T47D (cell line): Measurements from ENCODE around the gene FARS2.

Experiments used
- DNase-seq, 2 experiments: peaks; one replicate each; pipeline versions ENCODE4 v3.0.0 to v3.0.0-alpha.2; 2011 to 2012; ENCODE audit warnings: low read depth in 1 of 2, low spot score in 1 of 2
- JUND ChIP-seq: IDR thresholded peaks from 2 replicates; pipeline ENCODE4 v1.6.1; 2012; ENCODE audit warnings: low read depth
- in situ Hi-C: cut with HindIII; loops from 2 replicates; pipeline ENCODE4 v1.10.0; 2016; ENCODE audit warnings: low sequenced_read_pairs, low pct_unique_long_range_greater_than_20kb

FARS2 gene

GRCh38 chr6:5279891-5280338 is 18.6 kb downstream of the FARS2 start:
- in situ Hi-C loops: no loop called here
- no peak for DNase-seq
- no peak for TF ChIP-seq JUND

- in situ Hi-C loops: no loop called here
- no peak for TF ChIP-seq JUND
- DNase-seq: no peak
These were observed 19.6 kb downstream of the FARS2 start for GRCh38 chr6:5280920-5281319.

- in situ Hi-C loops: no loop called here
- DNase-seq: no peak
- no peak for TF ChIP-seq JUND
These were observed 20.9 kb downstream of the FARS2 start for GRCh38 chr6:5282191-5282623.

DNA sequence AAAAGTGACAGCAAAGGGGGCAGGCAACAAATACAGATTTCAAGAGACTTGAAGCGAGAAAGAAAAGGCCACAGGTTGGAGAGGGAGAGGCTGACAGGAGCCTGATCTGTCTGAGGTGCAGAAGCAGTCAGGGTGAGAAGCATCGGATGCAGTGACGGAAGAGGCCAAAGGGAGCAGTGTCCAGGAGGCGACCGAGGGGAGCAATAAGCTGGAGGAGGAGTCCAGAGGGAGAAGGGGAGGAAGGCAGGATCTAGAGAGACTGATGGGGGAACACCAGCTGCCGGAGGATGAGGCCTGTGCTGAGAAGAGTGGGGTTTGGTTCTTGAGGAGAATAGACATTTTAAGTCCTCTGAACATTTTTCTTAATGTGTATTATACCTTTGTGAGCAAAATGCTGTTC is 23.8 kb downstream of the FARS2 start:
- no peak for DNase-seq
- TF ChIP-seq JUND: no peak
- in situ Hi-C loops: no loop called here

DNA sequence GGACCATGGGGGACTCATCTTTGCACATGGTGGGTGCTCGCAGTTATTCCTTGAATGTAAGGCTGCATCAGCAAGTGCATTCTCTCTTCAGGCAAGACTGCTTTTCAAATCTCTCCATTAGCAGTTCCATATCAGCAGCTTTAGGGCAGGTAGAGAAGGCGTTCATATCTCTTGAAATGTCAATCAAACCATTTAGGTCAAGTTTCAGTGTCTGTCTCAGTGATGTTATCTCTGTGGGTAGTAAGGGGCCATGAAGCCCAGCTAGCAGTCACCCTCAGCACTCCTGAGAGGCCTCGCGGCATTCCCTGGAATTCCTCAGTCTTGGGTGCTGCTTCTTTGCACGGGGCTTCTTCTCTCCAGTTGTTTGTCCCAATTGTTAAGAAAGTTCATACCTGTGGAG is 24.2 kb downstream of the FARS2 start:
- in situ Hi-C loops: no loop called here
- DNase-seq: no peak
- no peak for TF ChIP-seq JUND

DNA sequence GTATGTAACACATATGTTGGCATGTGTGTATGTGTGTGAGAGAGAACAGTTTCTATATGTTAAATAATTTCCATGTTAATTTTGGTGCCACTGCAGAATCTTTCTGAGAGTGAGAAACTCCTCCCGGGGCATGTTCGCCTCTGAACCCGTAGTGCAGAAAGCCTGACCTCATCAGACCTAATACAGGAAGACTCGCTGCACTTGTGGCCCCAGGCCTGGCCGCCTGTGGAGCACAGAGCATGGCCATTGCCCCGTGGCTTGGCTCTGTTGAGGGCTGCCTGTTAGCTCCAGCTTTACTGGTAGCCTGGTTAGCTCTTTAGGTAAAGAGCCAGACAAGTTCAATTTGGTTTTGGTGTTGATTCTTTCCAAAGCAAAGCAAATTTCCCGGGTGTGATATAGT is 25.5 kb downstream of the FARS2 start:
- TF ChIP-seq JUND: no peak
- in situ Hi-C loops: no loop called here
- DNase-seq: no peak

GRCh38 chr6:5287205-5287965 is 26.1 kb downstream of the FARS2 start:
- DNase-seq: no peak
- no peak for TF ChIP-seq JUND
- in situ Hi-C loops: no loop called here

- DNase-seq: no peak
- no peak for TF ChIP-seq JUND
- in situ Hi-C loops: no loop called here
These were observed 26.6 kb downstream of the FARS2 start for GRCh38 chr6:5287966-5288297.

DNA sequence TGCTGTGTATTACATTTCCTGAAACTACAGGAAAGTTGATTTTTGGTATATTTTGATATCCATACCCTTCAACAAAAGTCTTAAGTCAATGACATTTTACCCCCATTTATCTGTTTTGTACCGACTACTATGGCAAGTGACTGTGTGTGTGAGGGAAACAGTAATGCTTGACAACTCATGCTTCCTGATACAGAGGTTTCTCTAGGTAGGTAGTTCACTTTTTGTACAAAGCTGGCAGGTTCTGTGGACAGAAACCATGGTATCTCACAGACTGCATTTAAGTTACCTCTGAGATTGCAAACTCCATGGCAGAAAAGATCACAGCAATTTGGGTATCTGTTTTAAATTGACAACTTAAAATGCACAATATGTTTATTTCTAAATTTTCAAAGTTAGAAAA is 28.8 kb downstream of the FARS2 start:
- no peak for DNase-seq
- in situ Hi-C loops: no loop called here
- TF ChIP-seq JUND: no peak

- TF ChIP-seq JUND: no peak
- peak in 1 of 2 experiments; percentile 13 for DNase-seq
- in situ Hi-C loops: no loop called here
These were observed 29.2 kb downstream of the FARS2 start for GRCh38 chr6:5290500-5290899.

- in situ Hi-C loops: no loop called here
- TF ChIP-seq JUND: no peak
- no peak for DNase-seq
These were observed 30.8 kb downstream of the FARS2 start for GRCh38 chr6:5292154-5292553.

GRCh38 chr6:5293692-5294091 is 32.4 kb downstream of the FARS2 start:
- in situ Hi-C loops: no loop called here
- DNase-seq: no peak
- no peak for TF ChIP-seq JUND

DNA sequence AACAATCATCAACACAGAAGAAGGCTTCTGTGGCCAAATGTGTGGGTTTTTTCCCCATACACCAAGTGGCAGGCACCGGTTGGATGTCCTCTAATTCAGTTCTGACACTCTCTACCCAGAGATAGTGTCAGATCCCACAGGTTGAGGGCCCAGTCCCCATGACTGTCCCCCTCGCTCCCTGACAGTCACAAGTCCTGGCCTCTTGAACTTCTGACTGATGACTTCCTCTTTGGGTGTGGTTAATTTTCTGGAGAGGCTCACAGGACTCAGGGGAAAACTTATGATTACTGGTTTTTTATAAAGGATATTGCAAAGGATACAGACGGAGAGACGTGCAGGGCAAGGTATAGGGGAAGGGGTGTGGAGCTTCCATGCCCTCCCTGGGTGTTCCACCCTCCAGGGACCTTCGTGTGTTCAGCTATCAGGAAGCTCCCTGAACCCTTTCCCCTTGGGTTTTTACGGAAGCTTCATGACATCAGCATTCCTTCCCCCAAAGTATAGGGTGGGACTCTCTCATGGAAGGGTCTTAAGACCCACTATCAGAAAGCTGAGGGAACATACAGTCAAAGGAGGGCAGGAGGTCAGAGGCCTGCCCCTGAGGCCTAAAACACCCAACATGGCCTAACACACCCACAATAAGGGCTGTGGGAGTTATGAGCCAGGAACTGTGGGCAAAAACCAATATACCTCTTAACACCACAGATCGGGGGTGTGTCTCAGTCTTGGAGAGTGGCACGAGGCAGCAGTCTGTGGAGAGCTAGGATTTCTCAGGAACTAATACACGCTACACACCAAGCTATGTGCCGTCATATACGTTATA is 33.3 kb downstream of the FARS2 start:
- in situ Hi-C loops: no loop called here
- no peak for DNase-seq
- no peak for TF ChIP-seq JUND
